HL-60 (cell line): ENCODE data around the gene DDAH1.

Experiments used
- CTCF ChIP-seq: IDR thresholded peaks from one replicate; pipeline ENCODE4 v1.5.1; 2011; ENCODE audit warnings: low read length, control low read depth, inconsistent platforms; ENCODE audit not compliant: insufficient read depth
- GABPA ChIP-seq: IDR thresholded peaks from 2 replicates; pipeline ENCODE4 v1.6.1; 2012; ENCODE audit warnings: low read depth
- POLR2AphosphoS5 ChIP-seq: IDR thresholded peaks from 2 replicates; pipeline ENCODE4 v1.6.1; 2012; ENCODE audit warnings: low read depth
- REST ChIP-seq: IDR thresholded peaks from 2 replicates; pipeline ENCODE4 v1.6.1; 2012; ENCODE audit warnings: low read depth; ENCODE audit not compliant: insufficient replicate concordance
- SPI1 ChIP-seq: IDR thresholded peaks from 2 replicates; pipeline ENCODE4 v1.6.1; 2012; ENCODE audit warnings: low read depth, mild to moderate bottlenecking, borderline replicate concordance

GRCh38 chr1:85314726-85315125 lies 150.2 kb downstream of the DDAH1 start:
- TF ChIP-seq SPI1 (no peak), POLR2AphosphoS5 (no peak), CTCF (no peak), REST (no peak), GABPA (no peak)
